HG02981 (cell line): Measurements from ENCODE around the gene USP54.

Experiments used
- ATAC-seq: cut with Tn5 transposase; IDR thresholded peaks from one replicate; pipeline ENCODE4 v1.9.1; 2021; ENCODE audit warnings: mild to moderate bottlenecking, moderate library complexity; ENCODE audit not compliant: unreplicated experiment

The USP54 gene

DNA sequence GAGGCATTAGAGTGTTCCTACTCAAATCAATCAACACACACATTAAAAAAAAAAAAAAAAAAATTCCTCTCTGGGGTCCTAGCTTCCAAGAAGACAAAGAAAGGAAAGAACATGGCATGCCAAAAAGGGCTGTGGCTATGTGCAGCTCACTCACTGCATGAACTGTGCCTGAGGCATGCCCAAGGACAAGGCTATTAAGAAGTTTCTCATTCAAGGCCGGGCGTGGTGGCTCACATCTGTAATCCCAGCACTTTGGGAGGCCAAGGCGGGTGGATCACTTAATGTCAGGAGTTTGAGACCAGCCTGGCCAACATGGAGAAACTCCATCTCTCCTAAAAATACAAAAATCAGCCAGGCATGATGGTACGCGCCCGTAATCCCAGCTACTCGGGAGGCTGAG is 53.4 kb downstream of the USP54 start:
- no peak for ATAC-seq

- ATAC-seq: no peak
These were observed 53.9 kb downstream of the USP54 start for GRCh38 chr10:73537288-73537687.

DNA sequence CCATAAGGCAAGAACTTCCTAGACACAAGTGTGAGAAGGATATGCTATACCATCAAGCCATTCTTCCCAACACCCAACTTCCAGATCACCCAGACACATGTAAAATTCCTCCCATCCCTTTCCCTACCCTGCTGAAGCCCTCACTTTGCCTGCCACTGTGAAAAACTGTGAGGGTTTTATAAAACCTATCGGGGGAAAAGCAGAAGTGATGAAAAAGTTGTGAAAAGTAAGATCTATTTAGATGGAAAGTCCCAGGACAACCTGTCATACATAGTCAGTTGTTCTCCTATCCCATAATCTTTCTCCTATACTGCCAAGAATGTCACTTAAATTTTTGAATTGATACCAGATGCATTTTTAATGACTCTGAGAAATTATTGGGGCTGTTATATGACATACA is 56.3 kb downstream of the USP54 start:
- no peak for ATAC-seq

DNA sequence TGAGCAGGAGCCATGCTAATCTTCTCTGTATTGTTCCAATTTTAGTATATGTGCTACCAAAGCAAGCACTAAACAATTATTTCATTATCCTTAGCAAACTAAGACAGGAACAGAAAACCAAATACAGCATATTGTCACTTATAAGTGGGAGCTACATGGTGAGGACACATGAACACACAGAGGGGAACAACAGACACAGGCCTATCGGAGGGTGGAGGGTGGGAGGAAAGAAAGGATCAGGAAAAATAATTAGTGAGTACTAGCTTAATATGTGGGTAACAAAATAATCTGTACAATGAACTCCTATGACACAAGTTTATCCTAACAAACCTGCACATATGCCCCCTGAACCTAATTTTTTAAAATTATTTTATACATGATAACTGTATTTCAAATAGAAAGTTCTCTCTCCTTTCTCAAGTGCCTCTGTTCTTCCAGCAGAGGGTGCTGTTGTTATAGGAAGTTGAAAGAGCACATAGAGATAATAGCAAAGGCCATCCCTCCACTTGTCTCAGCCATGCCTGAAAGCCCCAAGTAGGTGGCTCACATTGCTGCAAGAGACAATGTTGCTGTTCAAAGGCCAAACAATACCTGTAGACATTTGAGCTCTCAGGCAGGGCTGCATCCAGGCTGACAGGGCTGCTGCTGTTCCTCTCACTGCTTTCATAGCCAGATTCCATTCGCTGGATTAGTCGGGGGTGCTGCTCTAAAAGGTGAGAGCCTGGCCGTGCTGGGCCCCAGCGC is 61.9 kb downstream of the USP54 start:
- ATAC-seq: peak; percentile 65

DNA sequence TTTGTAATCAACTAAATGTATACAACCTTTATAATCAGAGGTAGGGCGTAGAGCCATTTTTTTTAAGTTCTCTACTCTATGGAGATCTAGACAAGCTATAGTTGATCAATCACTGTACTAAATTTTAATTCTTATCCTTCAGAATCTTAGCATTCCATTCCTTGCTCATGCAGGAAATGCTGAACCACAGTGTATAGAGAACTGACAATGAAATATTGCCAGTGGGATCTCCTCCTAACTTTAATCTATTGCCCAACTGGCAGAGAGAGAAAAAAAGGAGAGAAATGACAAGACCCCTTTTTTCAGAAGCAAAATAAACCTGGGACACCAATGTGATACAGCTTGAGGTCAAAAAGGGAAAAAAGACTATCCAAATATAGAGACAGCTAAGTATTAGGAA is 68.9 kb downstream of the USP54 start:
- no peak for ATAC-seq

- ATAC-seq: no peak
These were observed 71.8 kb downstream of the USP54 start for GRCh38 chr10:73519336-73519735.

GRCh38 chr10:73517166-73517888 is 73.8 kb downstream of the USP54 start:
- no peak for ATAC-seq

DNA sequence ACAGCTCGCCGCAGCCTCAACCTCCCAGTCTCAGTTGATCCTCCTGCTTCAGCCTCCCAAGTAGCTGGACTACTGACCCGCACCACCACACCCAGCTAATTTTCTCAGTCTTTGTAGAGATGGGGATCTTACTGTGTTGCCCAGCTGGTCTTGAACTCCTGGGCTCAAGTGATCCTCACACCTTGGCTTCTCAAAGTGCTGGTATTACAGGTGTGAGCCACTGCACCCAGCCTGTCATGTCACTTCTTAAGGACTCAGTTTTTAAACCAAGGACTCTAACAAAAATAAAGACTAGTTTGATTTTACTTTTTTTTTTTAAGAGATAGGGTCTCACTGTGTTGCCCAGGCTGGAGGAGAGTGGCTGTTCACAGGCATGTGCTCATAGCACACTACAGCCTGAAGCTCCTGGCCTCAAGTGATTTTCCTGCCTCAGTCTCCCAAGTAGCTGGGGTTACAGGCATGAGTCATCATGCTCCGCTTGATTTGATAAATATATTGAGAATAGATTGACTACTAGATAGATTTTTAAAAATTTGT is 78.9 kb downstream of the USP54 start:
- ATAC-seq: no peak

DNA sequence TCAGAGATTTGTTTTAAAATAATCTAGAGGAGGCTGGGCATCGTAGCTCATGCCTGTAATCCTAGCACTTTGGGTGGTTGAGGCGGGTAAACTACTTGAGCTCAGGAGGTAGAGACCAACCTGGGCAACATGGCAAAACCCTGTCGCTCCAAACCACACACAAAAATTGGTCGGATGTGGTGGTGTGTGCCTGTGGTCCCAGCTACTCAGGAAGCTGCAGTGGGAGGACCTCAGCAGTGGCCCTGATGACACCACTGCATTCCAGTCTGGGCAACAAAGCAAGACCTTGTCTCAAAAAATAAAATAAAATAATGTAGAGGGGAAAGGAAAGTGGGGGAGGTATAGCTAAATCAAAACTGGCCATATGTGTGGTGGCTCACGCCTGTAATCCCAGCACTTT is 81.4 kb downstream of the USP54 start:
- ATAC-seq: no peak

GRCh38 chr10:73506491-73506890 is 84.7 kb downstream of the USP54 start:
- no peak for ATAC-seq

- no peak for ATAC-seq
These were observed 85.1 kb downstream of the USP54 start for GRCh38 chr10:73506074-73506473.

GRCh38 chr10:73503037-73503436 is 88.1 kb downstream of the USP54 start:
- ATAC-seq: no peak

DNA sequence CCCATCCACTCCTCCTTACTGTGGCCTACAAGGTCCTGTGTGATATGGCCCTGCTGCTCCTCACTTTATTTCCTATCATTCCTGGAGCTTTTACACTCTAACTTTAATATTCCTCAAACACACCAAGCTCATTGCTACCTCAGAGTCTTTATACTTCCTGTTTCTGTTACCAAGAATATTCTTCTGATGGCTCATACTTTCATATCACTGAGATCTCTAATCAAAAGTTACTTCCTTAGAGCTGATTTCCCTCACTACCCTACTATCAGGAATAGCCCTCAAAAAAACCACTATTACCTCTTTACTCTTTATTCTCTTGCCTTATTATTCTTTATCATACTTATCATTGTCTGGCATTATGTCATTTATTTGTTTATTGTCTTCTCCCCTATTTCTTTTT is 89.5 kb downstream of the USP54 start:
- no peak for ATAC-seq

DNA sequence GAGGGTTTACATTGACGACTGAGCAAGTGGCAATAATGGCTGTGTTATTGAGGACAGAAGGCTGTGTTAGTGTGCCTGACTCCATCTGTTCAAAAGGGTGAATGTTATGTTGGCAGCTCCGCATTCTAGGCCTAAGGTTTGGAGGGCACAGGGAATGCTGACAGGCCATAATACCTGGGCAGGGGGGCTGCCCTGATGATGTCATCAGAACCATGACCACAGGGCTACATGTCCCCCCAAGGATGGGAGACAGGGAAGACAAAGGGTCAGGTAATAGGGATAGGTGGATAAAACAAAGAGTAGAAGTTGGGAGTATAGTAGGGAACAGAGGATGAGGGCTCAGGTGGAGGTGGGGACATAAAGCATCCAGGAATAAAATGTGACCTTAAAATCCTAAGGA is 93.5 kb downstream of the USP54 start:
- no peak for ATAC-seq

DNA sequence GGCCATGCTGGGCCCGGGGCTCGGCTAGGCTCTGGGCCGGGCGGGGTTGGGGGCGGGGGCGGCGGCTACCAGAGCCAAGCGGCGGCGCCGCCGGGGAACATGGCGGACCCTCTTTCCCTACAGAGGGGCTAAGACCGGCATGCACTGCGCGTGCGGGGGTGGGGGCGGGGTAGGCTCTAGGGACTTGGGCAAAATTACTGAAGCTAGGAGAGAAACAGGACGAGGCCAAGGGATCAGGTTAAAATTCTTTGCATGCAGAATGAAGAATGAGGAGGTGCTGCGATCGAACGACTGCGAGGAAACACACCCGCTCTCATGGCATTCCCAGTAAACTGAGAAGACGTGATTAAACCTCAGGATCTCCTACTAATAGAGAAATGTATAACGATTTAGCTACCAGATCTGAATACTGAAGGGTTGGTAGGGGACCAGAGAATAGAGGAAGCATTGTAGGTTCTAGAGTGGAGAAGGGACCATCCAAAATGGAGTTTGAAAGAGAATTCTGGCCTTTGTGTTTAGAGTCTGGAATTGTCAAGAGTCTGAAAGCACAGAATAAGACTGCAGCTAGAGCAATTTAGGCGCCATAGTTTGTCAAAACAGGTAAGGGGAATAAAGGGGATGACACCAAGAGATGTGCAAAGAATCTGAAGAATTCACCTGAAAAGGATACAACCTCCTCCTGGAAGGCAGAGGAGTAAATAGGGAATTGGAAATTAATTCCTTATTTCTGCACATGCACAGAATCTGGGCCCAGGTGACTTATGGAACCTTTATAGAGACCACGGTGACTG is 95.1 kb downstream of the USP54 start, which contains the start of gene PPP3CB:
TSS of gene PPP3CB (minus strand) at position 141 of the 791 bp plus-strand sequence. CDS start at position 6, 135 bp downstream.
- peak; percentile 52 for ATAC-seq

- peak; percentile 89 for ATAC-seq
These were observed 95.8 kb downstream of the USP54 start for GRCh38 chr10:73495226-73495883.

DNA sequence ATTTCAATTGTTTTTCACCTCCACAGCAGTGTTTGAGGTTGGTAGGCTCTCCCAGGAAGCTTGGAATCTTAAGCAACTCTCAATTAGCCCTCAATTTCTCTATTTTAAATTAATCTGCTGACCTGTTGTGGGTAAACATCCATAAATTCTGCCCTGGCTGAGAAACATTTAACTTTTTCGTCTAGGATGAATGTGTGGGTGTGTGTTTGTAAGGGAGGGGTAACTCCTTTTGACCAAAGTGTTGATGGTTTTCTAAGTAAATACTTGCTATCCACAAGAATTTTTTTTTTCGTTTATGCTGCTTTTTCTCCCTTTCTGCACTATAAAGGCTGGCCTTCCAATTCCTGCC is 96.3 kb downstream of the USP54 start:
- ATAC-seq: no peak

DNA sequence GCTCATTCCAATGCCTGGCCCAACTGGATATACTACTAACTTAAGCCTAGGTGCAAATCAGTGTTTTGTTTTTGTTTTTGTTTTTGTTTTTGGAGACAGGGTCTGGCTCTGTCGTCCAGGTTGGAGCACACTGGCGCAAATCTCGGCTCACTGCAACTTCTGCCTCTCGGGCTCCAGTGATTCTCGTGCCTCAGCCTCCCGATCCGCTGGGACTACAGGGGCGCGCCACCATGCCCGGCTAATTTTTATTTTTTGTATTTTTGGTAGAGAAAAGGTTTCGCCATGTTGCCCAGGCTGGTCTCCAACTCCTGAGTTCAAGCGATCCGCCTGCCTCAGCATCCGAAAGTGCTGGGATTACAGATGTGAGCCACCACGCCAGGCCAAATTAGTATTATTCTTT is 96.9 kb downstream of the USP54 start:
- ATAC-seq: no peak

- no peak for ATAC-seq
These were observed 97.4 kb downstream of the USP54 start for GRCh38 chr10:73493781-73494180.

DNA sequence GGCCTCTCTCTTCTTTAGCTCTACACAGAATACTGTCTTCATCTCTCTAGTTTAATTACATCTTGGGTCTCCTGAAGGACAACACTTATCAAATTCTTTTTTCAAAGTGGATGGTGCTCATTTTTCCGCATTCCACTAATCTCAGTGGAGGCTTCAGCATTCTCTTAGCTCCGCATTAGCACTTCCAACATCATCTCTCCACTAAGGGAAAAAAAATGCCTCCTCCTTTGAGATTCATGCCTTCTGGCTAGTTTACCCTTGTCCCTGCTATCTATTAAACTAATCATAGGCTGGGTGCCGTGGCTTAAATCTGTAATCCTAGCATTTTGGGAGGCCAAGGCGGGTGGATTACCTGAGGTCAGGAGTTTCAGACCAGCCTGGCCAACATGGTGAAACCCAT is 104.5 kb downstream of the USP54 start:
- no peak for ATAC-seq

DNA sequence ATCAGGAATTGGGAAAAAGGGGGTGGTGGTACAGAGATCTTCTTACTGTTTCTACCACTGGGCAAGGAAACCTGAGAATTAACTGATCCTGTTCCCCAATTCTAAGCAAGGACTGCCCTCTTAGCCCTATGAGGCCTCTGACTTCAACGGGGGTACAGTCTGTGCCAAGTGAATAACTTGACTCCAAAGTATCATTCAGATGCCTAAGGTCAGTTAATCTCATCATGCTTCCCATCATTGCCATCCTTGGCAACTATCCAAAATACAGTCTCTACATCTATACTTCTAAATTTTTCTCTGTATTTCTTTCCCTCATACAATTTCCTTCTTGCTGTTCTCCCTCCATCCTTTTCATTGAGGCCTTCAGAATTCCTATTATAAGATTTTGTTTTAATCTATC is 105.8 kb downstream of the USP54 start:
- no peak for ATAC-seq
